Bronchial epithelial cell (primary cell): ENCODE measurements around the gene FAM216B. TPM values are rescaled to one million over a fixed set of nuclear protein-coding genes. Genes with fewer than 3 reads are reported as not detected.

Source experiments
- DNase-seq: peaks from one replicate; pipeline ENCODE4 v3.0.0-alpha.2; 2010; ENCODE audit warnings: low read depth
- FAIRE-seq: peaks from 2 replicates; lab custom pipeline; 2011; peaks lifted over from hg19 to GRCh38; lab: Jason Lieb, UNC
- H3K27me3 ChIP-seq: 2 replicates; pipeline ENCODE4 v1.5.1; 2011; ENCODE audit warnings: low read length; ENCODE audit not compliant: control insufficient read depth, insufficient read depth
- H3K36me3 ChIP-seq: 2 replicates; pipeline ENCODE4 v1.5.1; 2011; ENCODE audit warnings: low read length; ENCODE audit not compliant: control insufficient read depth, insufficient read depth
- H3K4me3 ChIP-seq: 2 replicates; pipeline ENCODE4 v1.5.1; 2011; ENCODE audit warnings: mild to moderate bottlenecking, low read depth, low read length, control low read depth
- total RNA-seq: library from RNA; depleted of rRNA; stranded (reverse); fragments of >200 nt; gene quantifications from 2 replicates; pipeline ENCODE4 v1.2.1, GENCODE V29; 2014
- TF ChIP-seq, protein P1 (sequence below): IDR thresholded peaks from 2 replicates; pipeline ENCODE4 v1.5.1; 2011; ENCODE audit warnings: mild to moderate bottlenecking, moderate library complexity, low read length, control low read depth, inconsistent platforms; ENCODE audit not compliant: insufficient read depth, severe bottlenecking

Gene FAM216B
- total RNA-seq, 1 donor from 2014 or later = not detected

DNA sequence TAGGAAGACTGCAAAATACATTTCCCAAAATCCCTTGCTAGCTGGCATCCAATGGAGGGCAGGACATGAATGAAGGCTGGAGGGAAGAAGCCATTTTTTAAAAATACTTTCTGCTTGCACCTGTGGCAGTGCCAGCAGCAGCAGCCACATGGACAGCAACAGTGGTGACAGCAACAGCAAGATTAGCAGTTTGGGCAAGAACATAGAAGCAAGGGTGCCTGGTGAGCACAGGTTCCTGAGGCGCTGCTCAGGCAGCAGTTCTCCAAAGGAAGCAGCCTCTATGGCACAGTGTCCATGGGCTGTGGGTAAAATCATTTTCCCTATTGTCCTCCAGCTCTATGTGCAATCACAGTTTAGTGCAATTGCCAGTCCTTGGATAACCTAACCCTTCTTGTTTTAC, 1.3 kb upstream of the FAM216B start:
- DNase-seq = no peak

DNA sequence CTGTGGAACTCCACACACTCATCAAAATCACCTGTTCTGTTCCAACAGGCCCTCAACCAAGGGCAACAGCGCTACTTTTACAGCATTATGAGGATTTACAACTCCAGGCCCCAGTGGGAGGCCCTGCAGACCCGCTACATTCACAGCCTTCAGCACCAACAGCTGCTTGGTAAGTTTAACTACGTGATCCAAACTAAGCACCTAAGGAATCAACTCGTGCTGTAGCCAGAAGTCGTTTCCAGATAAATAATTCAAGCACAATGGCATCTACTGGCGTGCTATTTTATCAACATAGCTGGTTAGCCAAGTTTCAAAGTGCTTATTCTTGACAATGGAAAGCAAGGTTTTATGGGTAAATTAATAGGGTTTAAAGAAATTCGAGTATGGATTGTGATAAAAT, 5.3 kb downstream of the FAM216B start:
- TF ChIP-seq, protein P1, sequence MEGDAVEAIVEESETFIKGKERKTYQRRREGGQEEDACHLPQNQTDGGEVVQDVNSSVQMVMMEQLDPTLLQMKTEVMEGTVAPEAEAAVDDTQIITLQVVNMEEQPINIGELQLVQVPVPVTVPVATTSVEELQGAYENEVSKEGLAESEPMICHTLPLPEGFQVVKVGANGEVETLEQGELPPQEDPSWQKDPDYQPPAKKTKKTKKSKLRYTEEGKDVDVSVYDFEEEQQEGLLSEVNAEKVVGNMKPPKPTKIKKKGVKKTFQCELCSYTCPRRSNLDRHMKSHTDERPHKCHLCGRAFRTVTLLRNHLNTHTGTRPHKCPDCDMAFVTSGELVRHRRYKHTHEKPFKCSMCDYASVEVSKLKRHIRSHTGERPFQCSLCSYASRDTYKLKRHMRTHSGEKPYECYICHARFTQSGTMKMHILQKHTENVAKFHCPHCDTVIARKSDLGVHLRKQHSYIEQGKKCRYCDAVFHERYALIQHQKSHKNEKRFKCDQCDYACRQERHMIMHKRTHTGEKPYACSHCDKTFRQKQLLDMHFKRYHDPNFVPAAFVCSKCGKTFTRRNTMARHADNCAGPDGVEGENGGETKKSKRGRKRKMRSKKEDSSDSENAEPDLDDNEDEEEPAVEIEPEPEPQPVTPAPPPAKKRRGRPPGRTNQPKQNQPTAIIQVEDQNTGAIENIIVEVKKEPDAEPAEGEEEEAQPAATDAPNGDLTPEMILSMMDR = no peak
- FAIRE-seq = no peak
- no peak for DNase-seq

More for the DNA sequence above, 1.3 kb upstream of the FAM216B start:
- Histone ChIP-seq H3K27me3 (no peaks in the 10 kb centered on the region), H3K4me3 (no peak overlapping the region), H3K36me3 (no peaks in the 10 kb centered on the region)
- TF ChIP-seq, protein P1 = no peak
- FAIRE-seq = no peak

GRCh38 chr13:42788601-42789000, 7.2 kb downstream of the FAM216B start:
- no peak overlapping the region for H3K4me3 ChIP-seq
- DNase-seq = peak; percentile 25
- TF ChIP-seq, protein P1 = no peak
- H3K27me3 ChIP-seq = no peaks in the 10 kb centered on the region
- H3K36me3 ChIP-seq = no peaks in the 10 kb centered on the region
- no peak for FAIRE-seq

More for the DNA sequence above, 5.3 kb downstream of the FAM216B start:
- Histone ChIP-seq H3K36me3 (no peaks in the 10 kb centered on the region), H3K4me3 (no peak overlapping the region), H3K27me3 (no peaks in the 10 kb centered on the region)

DNA sequence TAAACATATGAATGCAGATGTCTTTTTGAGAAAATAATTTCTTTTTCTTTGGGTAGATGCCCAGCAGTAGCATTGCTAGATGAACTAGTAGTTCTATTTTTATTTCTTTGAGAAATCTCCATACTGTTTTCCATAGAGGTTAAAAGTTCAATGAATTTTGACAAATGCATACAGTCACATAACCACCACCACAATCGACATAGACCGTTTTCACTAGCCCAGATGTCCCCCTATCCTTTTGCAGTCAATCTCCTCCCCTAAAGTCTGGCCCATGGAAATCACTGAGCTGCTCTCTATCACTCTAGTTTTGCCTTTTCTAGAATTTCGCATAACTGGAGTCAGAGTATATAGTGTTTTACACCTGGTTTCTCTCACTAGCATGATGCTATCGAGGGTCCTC, 10.8 kb downstream of the FAM216B start:
- DNase-seq = no peak
- TF ChIP-seq, protein P1 = no peak
- no peak overlapping the region for H3K4me3 ChIP-seq
- H3K36me3 ChIP-seq = no peaks in the 10 kb centered on the region
- no peaks in the 10 kb centered on the region for H3K27me3 ChIP-seq
- FAIRE-seq = no peak

DNA sequence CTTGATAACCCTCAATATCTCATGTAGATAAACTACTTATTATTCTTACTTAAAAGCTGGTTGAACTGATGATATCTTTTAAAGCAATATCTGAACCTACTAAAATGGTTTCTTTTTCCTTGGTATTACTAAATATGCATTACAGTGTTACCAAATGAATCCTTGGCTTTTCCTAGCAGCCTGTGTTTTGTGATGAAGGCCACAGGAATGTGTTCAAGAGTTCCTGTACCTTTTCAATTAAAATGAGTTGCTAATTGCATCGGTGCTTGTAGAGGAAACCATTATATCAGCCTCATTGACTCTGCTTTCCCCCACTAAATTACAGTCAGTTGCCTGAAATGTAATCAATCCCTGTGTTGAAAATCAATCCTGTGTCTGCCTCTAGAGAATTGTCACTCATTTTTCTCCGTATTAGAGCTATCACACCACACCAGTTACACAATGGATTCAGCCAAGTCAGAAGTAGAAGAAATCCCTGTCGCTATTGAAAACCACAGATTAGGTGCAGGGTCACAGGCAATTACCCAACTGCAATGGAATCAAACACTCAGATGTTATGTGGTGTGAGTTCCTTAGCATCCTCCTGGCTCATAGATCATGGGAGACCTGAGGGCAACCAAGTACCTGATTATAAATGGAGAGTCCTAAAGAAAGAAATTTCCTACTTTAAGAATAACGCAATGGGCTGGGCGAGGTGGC, 13.3 kb downstream of the FAM216B start:
- Histone ChIP-seq H3K27me3 (no peaks in the 10 kb centered on the region), H3K4me3 (no peak overlapping the region), H3K36me3 (no peaks in the 10 kb centered on the region)
- DNase-seq = no peak
- FAIRE-seq = no peak
- TF ChIP-seq, protein P1 = no peak

- DNase-seq (no peak), FAIRE-seq (no peak)
- H3K4me3 ChIP-seq = no peak overlapping the region
- no peaks in the 10 kb centered on the region for H3K36me3 ChIP-seq
- no peaks in the 10 kb centered on the region for H3K27me3 ChIP-seq
- TF ChIP-seq, protein P1 = no peak
Observed at GRCh38 chr13:42795666-42796065, 14.3 kb downstream of the FAM216B start.
